ENCODE measurements around the gene ZNF48. TPM values are rescaled to one million over a fixed set of nuclear protein-coding genes. Genes with fewer than 3 reads are reported as not detected.

The ZNF48 gene
- total RNA-seq, 2 donors from 2014 or later: 6.5 to 6.8 TPM

GRCh38 chr16:30353438-30354129 is 41.6 kb upstream of the ZNF48 start:
- Histone ChIP-seq H3K4me1 (peaks cover 7% of the 10 kb centered on the region), H3K9ac (ENCODE audit: low read depth in 2 of 2, low read length in 2 of 2) (peak overlapping the region in 1 of 2 donors; percentile 97), H3K4me3 (peak overlapping the region; percentile 80), H3K27ac (no peak overlapping the region), H3K27me3 (no peaks in the 10 kb centered on the region), H3K36me3 (peaks cover 8% of the 10 kb centered on the region), H3K9me3 (no peaks in the 10 kb centered on the region)
- intact Hi-C loops (cut with DNase I): loop anchor here (10.0 kb wide), 1 partner anchor 259 kb away; the partner anchor contains the start of genes TBX6 and YPEL3
- TF ChIP-seq CTCF (IDR thresholded peaks at IDR 0.05): no peak
- DNase-seq: no peak

- no peaks in the 10 kb centered on the region for H3K27me3 ChIP-seq
- H3K36me3 ChIP-seq: peaks cover 8% of the 10 kb centered on the region
- H3K9me3 ChIP-seq: no peaks in the 10 kb centered on the region
- peak overlapping the region; percentile 94 for H3K27ac ChIP-seq
- peak overlapping the region; percentile 80 for H3K4me3 ChIP-seq
- DNase-seq: peak; percentile 55
- peaks cover 7% of the 10 kb centered on the region for H3K4me1 ChIP-seq
- H3K9ac ChIP-seq (ENCODE audit: low read depth in 2 of 2, low read length in 2 of 2): peak overlapping the region; percentile 90 to 97
- no peak for TF ChIP-seq CTCF (IDR thresholded peaks at IDR 0.05)
- intact Hi-C loops (cut with DNase I): loop anchor here (10.0 kb wide), 1 partner anchor 260 kb away; the partner anchor contains the start of genes TBX6 and YPEL3
Measured at GRCh38 chr16:30354423-30355143, 40.6 kb upstream of the ZNF48 start.

- peak within 1 kb of the TSS; percentile 94 for H3K27ac ChIP-seq
- no peak for TF ChIP-seq CTCF (IDR thresholded peaks at IDR 0.05)
- H3K27me3 ChIP-seq: no peaks in the 10 kb centered on the region
- H3K4me3 ChIP-seq: peak within 1 kb of the TSS; percentile 80
- no peaks in the 10 kb centered on the region for H3K9me3 ChIP-seq
- peaks cover 8% of the 10 kb centered on the region for H3K36me3 ChIP-seq
- intact Hi-C loops (cut with DNase I): loop anchor here (10.0 kb wide), 1 partner anchor 261 kb away; the partner anchor contains the start of genes TBX6 and YPEL3
- H3K4me1 ChIP-seq: peaks cover 7% of the 10 kb centered on the region
- peak within 1 kb of the TSS; percentile 97 for H3K9ac ChIP-seq (ENCODE audit: low read depth in 2 of 2, low read length in 2 of 2)
- DNase-seq: peak; percentile 98
Measured at GRCh38 chr16:30355144-30355953, 39.9 kb upstream of the ZNF48 start, which contains the start of gene CD2BP2. TSS of gene CD2BP2 (minus strand) at chr16:30355308. CDS start at chr16:30354681, 627 bp downstream.

GRCh38 chr16:30355954-30356308 is 39.3 kb upstream of the ZNF48 start:
- Histone ChIP-seq H3K36me3 (peaks cover 8% of the 10 kb centered on the region), H3K9ac (ENCODE audit: low read depth in 2 of 2, low read length in 2 of 2) (peak overlapping the region; percentile 97), H3K4me1 (peaks cover 7% of the 10 kb centered on the region), H3K9me3 (no peaks in the 10 kb centered on the region), H3K27me3 (no peaks in the 10 kb centered on the region), H3K27ac (peak overlapping the region; percentile 94), H3K4me3 (peak overlapping the region; percentile 80)
- intact Hi-C loops (cut with DNase I): loop anchor here (10.0 kb wide), 1 partner anchor 261 kb away; the partner anchor contains the start of genes TBX6 and YPEL3
- no peak for DNase-seq
- TF ChIP-seq CTCF (IDR thresholded peaks at IDR 0.05): no peak
